ENCODE measurements around the gene SLC25A45.

DNA sequence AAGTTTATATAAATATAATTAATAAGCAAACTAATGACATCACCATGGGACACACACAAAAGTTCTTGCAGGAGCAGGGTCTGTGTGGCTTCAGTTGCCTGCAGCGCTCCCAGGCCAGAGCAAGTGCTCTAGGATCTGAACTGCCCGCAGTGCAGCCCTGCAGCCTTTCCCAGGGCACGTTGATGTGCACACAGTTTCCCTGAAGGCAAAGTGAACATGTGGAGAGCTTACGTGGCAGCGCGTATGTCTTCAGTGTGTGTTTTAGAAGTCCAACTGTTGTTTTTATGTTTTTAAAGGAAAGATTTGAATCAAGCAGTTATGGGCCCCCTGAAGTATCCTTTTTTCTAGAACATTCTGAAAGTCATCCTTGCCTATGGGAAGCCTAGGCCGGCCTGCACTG, 29.1 kb downstream of the SLC25A45 start:
- TF ChIP-seq, protein P1, sequence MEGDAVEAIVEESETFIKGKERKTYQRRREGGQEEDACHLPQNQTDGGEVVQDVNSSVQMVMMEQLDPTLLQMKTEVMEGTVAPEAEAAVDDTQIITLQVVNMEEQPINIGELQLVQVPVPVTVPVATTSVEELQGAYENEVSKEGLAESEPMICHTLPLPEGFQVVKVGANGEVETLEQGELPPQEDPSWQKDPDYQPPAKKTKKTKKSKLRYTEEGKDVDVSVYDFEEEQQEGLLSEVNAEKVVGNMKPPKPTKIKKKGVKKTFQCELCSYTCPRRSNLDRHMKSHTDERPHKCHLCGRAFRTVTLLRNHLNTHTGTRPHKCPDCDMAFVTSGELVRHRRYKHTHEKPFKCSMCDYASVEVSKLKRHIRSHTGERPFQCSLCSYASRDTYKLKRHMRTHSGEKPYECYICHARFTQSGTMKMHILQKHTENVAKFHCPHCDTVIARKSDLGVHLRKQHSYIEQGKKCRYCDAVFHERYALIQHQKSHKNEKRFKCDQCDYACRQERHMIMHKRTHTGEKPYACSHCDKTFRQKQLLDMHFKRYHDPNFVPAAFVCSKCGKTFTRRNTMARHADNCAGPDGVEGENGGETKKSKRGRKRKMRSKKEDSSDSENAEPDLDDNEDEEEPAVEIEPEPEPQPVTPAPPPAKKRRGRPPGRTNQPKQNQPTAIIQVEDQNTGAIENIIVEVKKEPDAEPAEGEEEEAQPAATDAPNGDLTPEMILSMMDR (IDR thresholded peaks at IDR 0.05) = no peak
- no peak for TF ChIP-seq POLR2A (IDR thresholded peaks at IDR 0.05)
